Measurements from ENCODE around the gene GRAMD1C.

Gene GRAMD1C

GRCh38 chr3:113867506-113867905 is 28.9 kb downstream of the GRAMD1C start:
- no peak for DNase-seq

GRCh38 chr3:113873293-113873692 is 34.7 kb downstream of the GRAMD1C start:
- no peak for DNase-seq

GRCh38 chr3:113873814-113874526 is 35.4 kb downstream of the GRAMD1C start:
- no peak for DNase-seq

GRCh38 chr3:113878403-113878802 is 39.8 kb downstream of the GRAMD1C start:
- DNase-seq: no peak

- DNase-seq: no peak
Measured at GRCh38 chr3:113885050-113885449, 46.5 kb downstream of the GRAMD1C start.

GRCh38 chr3:113890256-113890900 is 51.8 kb downstream of the GRAMD1C start:
- no peak for DNase-seq

GRCh38 chr3:113894927-113895326 is 56.3 kb downstream of the GRAMD1C start:
- DNase-seq: no peak

- no peak for DNase-seq
Measured at GRCh38 chr3:113895964-113896363, 57.4 kb downstream of the GRAMD1C start.

- DNase-seq: no peak
Measured at GRCh38 chr3:113896930-113897329, 58.3 kb downstream of the GRAMD1C start.

- no peak for DNase-seq
Measured at GRCh38 chr3:113897373-113897777, 58.8 kb downstream of the GRAMD1C start.

- DNase-seq: no peak
Measured at GRCh38 chr3:113898892-113899291, 60.3 kb downstream of the GRAMD1C start.

- DNase-seq: no peak
Measured at GRCh38 chr3:113906568-113907140, 68.1 kb downstream of the GRAMD1C start.

- DNase-seq: no peak
Measured at GRCh38 chr3:113908133-113908532, 69.5 kb downstream of the GRAMD1C start.

- DNase-seq: no peak
Measured at GRCh38 chr3:113910966-113911365, 72.4 kb downstream of the GRAMD1C start.

- peak; percentile 37 for DNase-seq
Measured at GRCh38 chr3:113912552-113913236, 74.1 kb downstream of the GRAMD1C start.

- DNase-seq: no peak
Measured at GRCh38 chr3:113914646-113915045, 76.1 kb downstream of the GRAMD1C start.

- DNase-seq: no peak
Measured at GRCh38 chr3:113927556-113927955, 89.0 kb downstream of the GRAMD1C start.

- DNase-seq: no peak
Measured at GRCh38 chr3:113946831-113947230, 108.2 kb downstream of the GRAMD1C start.

- DNase-seq: no peak
Measured at GRCh38 chr3:113947372-113948014, 108.9 kb downstream of the GRAMD1C start, which contains the start of gene ZDHHC23. TSS of gene ZDHHC23 (plus strand) at chr3:113948013. CDS start at chr3:113948803, 790 bp downstream.

- no peak for DNase-seq
Measured at GRCh38 chr3:113948015-113948917, 109.7 kb downstream of the GRAMD1C start.

GRCh38 chr3:113952921-113953320 is 114.3 kb downstream of the GRAMD1C start:
- DNase-seq: no peak

- no peak for DNase-seq
Measured at GRCh38 chr3:113953677-113954076, 115.1 kb downstream of the GRAMD1C start.

Measured in NK-92 treated with Interleukin-12 subunit alpha and Interleukin-12 subunit beta, amount 100 ng/mL, for 24 hours (cell line).